DMS 273 (cell line): ENCODE data around the gene PHAX.
"Not testable (repeated sequence)": the region's sequence is repeated elsewhere in the genome, so short reads cannot be mapped to it uniquely, and the experiment has no call there.

Experiments
- DNase-seq: peaks from one replicate; lab custom pipeline; 2025; ENCODE audit not compliant: unreplicated experiment; lab: John Stamatoyannopoulos, UW

PHAX gene

DNA sequence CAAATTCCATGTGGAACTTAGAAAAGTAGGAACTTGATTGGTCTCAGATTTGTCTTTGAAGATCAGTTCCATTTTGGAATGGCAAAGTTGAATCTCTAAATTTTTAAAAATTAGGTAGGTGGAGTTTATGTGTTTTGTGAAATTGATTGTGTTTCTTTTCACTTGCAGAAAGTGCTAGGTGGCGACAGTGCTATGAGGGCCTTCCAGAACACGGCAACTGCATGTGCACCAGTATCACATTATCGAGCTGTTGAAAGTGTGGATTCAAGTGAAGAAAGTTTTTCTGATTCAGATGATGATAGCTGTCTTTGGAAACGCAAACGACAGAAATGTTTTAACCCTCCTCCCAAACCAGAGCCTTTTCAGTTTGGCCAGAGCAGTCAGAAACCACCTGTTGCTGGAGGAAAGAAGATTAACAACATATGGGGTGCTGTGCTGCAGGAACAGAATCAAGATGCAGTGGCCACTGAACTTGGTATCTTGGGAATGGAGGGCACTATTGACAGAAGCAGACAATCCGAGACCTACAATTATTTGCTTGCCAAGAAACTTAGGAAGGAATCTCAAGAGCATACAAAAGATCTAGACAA is 2.8 kb downstream of the PHAX start:
- DNase-seq: peak; percentile 36

- DNase-seq: no peak
These were observed 4.8 kb downstream of the PHAX start for GRCh38 chr5:126605525-126605924.

GRCh38 chr5:126610160-126610559 is 9.4 kb downstream of the PHAX start:
- no peak for DNase-seq

DNA sequence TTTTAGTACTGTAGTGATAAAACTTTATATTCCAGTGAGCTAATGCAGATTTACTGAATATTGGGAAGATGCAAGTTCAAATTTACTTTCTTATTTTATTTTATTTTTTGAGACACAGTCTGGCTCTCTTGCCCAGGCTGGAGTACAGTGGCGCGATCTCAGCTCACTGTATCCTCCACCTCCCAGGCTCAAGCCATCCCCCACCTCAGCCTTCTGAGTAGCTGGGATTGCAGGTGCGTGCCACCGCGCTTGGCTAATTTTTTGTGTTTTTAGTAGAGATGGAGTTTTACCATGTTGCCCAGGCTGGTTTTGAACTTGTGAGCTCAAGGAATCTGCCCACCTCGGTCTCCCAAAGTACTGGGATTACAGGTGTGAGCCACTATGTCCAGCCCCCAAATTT is 9.9 kb downstream of the PHAX start:
- no peak for DNase-seq

- DNase-seq: no peak
These were observed 13.3 kb downstream of the PHAX start for GRCh38 chr5:126613941-126614592.

DNA sequence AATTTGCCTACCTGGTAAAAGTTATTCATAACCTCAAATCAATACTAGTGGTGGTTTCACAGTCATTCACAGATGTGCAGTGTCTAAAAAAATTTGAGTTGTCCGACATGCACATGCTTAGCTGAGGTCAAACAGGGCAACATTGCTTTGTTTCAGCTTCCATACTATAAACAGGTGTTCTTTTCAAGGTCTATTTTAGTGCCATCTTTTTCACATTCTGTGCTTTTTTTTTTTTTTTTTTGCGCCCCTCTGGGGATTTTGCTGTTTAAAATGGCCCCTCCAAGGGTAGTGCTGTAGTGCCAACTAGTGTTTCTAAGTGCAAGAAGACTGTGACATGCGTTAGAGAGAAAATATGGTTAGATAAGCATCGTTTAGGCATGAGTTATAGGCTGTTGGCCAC is 14.5 kb downstream of the PHAX start:
- no peak for DNase-seq

GRCh38 chr5:126617603-126618002 is 16.9 kb downstream of the PHAX start:
- not testable (repeated sequence) for DNase-seq

DNA sequence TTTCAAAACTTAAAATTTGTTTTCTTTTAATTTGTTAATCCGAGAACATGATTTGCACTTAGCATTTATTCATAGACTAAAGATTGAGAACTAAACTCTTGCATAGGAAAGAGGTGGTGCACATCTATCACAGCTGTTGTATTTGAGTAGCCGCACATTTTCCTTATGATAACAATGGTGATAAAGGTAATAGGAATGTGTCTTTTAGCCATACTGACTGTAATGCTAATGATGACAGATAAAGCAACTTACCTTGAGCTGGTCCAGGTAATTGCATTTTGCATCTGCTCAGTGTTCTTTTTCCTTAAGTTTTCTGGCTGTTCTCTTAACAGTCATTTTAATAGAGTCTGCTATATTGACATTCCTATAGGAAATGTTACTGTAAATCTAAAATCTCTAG is 19.0 kb downstream of the PHAX start:
- no peak for DNase-seq

DNA sequence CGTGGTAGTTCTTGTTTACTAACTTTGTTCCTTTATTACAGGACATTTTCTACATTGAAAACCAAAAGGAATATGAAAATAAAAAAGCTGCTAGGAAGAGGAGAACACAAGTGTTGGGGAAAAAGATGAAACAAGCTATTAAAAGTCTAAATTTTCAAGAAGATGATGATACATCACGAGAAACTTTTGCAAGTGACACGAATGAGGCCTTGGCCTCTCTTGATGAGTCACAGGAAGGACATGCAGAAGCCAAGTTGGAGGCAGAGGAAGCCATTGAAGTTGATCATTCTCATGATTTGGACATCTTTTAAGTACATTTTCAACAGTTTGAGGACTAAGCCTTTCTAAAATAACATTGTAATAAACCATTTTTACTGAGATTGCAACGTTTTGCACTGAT is 23.8 kb downstream of the PHAX start:
- no peak for DNase-seq

DNA sequence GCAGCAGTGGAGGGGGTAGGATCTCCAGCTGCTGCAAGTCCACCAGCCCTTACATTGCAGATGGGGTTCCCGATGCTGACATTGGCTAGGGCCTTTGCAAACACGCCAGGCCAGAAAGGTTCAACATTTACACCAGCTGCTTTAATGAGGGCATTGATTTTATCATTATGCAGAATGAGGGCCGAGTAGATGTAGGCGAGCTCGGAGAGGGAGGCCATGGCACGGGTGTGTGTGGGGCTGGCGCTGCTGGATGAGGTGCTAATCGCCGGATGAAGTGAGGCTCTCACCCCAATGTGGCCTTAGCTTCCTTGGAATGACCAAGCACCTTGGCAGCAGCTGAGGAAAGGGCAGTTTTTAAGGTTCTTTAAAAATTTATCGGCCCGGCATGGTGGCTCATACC is 27.4 kb downstream of the PHAX start:
- DNase-seq: peak; percentile 8

- no peak for DNase-seq
These were observed 31.2 kb downstream of the PHAX start for GRCh38 chr5:126631920-126632319.

- DNase-seq: no peak
These were observed 32.8 kb downstream of the PHAX start for GRCh38 chr5:126633552-126633951.

DNA sequence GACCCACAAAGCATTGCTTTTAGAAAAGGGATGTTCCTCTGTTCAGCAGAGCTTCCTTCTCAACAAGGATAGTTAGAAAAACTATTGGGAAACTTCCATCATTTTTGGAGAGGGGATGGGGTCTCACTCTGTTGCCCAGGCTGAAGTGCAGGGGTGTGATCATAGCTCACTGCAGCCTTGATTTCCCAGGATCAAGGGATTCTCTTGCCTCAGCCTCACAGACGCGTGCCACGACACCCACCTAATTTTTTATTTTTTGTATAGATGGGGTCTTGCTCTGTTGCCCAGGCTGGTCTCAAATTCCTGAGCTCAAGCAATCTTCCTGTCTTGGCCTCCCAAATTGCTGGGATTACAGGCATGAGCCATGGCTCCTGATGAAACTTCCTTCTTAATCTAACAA is 34.8 kb downstream of the PHAX start:
- no peak for DNase-seq

DNA sequence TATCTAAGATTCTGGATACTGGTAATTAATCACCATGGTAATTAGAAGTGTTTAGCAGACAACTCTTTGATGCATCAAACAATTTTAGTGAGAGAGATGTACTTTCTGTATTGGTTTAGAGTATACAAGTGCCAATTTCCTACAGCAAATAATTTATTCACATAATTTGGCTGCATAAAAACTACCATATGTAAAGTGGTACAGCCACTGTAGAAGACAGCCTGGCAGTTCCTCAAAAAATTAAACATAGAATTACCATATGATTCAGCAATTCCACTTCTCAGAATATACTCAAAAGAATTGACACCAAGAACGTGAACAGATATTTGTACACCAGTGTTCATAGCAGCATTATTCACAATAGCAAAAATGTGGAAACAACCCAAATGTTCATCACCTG is 36.2 kb downstream of the PHAX start:
- no peak for DNase-seq

- no peak for DNase-seq
These were observed 40.1 kb downstream of the PHAX start for GRCh38 chr5:126640866-126641265.

DNA sequence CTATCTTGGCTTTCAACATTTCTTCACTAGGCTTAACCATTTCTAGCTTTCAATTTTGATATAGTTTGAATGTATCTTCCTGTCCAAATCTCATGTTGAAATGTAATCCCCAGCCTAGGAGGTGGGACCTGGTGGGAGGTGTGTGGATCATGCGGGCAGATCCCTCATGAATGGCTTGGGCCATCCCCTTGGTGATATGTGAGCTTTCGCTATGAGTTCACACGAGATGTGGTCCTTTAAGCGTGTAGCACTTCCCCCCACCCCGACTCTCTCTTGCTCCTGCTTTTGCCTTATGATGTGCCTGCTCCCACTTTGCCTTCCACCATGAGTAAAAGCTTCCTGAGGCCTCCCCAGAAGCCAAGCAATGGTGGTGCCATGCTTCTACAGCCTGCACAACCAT is 40.6 kb downstream of the PHAX start:
- no peak for DNase-seq

GRCh38 chr5:126645132-126645531 is 44.4 kb downstream of the PHAX start:
- DNase-seq: no peak

DNA sequence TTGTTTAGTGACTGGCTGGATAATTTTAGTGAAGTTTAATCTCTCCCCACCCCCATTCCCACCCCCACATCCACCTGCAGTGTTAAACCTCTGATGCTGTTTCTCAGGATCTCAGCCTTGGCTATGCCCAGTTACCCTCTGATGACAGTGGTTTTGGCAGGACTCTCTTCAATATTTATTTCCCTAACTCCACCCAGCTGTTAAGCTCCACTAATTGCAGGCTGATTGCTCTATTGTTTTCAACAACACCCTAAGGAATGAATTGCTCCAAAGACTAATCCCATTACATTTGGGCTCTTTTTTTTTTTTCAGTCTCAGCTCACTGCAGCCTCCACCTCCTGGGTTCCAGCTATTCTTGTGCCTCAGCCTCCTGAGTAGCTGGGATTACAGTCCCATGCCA is 46.3 kb downstream of the PHAX start:
- DNase-seq: no peak

DNA sequence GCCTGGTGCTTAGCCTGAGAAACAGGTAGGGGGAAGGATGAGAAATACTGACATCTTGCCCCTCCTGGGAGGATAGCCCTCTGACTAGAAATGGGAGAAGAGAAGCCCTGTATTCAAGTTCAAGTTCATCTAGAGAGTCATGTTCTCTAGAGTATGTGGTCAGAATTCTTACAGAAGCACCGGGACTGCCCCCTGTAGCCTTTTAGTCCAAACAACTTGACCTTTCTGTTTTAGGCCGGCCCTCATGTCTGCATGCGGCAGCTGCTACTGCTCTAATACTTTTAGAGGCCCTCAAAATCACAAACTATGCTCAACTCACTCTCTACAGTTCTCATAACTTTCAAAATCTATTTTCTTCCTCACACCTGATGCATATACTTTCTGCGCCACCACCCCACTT is 47.7 kb downstream of the PHAX start:
- DNase-seq: no peak

GRCh38 chr5:126649057-126649456 is 48.3 kb downstream of the PHAX start:
- DNase-seq: not testable (repeated sequence)

DNA sequence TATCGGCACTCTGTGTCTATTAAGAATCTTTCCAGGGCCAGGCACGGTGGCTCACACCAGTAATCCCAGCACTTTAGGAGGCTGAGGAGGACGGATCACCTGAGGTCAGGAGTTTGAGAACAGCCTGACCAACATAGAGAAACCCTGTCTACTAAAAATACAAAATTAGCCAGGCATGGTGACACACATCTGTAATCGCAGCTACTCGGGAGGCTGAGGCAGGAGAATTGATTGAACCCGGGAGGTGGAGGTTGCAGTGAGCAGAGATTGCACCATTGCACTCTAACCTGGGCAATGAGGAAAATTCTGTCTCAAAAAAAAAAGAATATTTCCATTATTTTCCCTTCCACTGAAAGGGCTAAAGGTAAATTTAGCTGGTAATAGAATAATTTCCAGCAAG is 49.0 kb downstream of the PHAX start:
- not testable (repeated sequence) for DNase-seq

DNA sequence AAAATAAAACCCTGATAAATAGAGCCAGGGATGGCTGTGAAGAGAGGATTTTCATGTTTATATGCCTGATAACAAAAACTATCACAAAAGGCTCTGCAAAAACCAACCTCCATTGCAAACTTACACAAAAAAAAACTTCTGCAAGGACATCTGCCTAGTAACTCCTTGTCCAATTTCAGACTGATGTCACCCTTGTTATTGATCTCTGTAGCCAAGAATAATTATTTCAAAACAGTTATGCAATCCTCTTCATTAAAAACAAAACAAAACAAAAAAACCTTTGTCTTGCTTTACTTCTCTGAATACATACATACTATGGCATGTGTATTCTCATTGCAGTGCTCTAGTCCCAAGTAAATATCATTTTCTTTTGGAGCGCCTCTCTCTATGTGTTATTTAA is 49.7 kb downstream of the PHAX start:
- no peak for DNase-seq

- no peak for DNase-seq
These were observed 50.3 kb downstream of the PHAX start for GRCh38 chr5:126651013-126651577.
